MM.1S (cell line): ENCODE data around the gene GNAI2.
"Not testable (repeated sequence)": the region's sequence is repeated elsewhere in the genome, so short reads cannot be mapped to it uniquely, and the experiment has no call there.

Experiments
- DNase-seq: peaks from one replicate; pipeline ENCODE4 v3.0.0-alpha.2; 2015
- H2AFZ ChIP-seq: fragments of 300-600 bp; sonication (generic); 2 replicates; pipeline ENCODE4 v1.6.0; 2016; ENCODE audit warnings: antibody characterized with exemption, low read length
- H3F3A ChIP-seq: fragments of 300-600 bp; sonication (generic); 2 replicates; pipeline ENCODE4 v1.6.1; 2016; ENCODE audit warnings: mild to moderate bottlenecking, antibody characterized with exemption, low read length, moderate library complexity, mixed read lengths; ENCODE audit not compliant: insufficient read depth
- H3K27ac ChIP-seq: fragments of 300-600 bp; sonication (generic); 2 replicates; pipeline ENCODE4 v1.5.1; 2016; ENCODE audit warnings: mild to moderate bottlenecking, low read length
- H3K27me3 ChIP-seq: fragments of 300-600 bp; sonication (generic); replicated peaks from 2 replicates; pipeline ENCODE4 v1.6.0; 2016; ENCODE audit warnings: low read length; ENCODE audit not compliant: insufficient read depth
- H3K36me3 ChIP-seq: fragments of 300-600 bp; sonication (generic); replicated peaks from 2 replicates; pipeline ENCODE4 v1.6.1; 2016; ENCODE audit warnings: mild to moderate bottlenecking, low read length, mixed read lengths; ENCODE audit not compliant: insufficient read depth
- H3K4me1 ChIP-seq: fragments of 300-600 bp; sonication (generic); 2 replicates; pipeline ENCODE4 v1.6.1; 2016; ENCODE audit warnings: low read length, mixed read lengths
- H3K4me2 ChIP-seq: fragments of 300-600 bp; sonication (generic); 2 replicates; pipeline ENCODE4 v1.6.0; 2016; ENCODE audit warnings: low read depth, low read length
- H3K4me3 ChIP-seq: fragments of 300-600 bp; sonication (generic); 2 replicates; pipeline ENCODE4 v1.5.1; 2016; ENCODE audit warnings: low read length, mixed read lengths
- H3K79me2 ChIP-seq: fragments of 300-600 bp; sonication (generic); 2 replicates; pipeline ENCODE4 v1.6.1; 2016; ENCODE audit warnings: mixed run types, low read length, mixed read lengths
- H3K9ac ChIP-seq: fragments of 300-600 bp; sonication (generic); 2 replicates; pipeline ENCODE4 v1.6.1; 2016; ENCODE audit warnings: low read length, mixed read lengths
- H3K9me2 ChIP-seq: fragments of 300-600 bp; sonication (generic); replicated peaks from 2 replicates; pipeline ENCODE4 v1.6.1; 2016; ENCODE audit warnings: mild to moderate bottlenecking, low read length, mixed read lengths; ENCODE audit not compliant: insufficient read depth
- H3K9me3 ChIP-seq: fragments of 300-600 bp; sonication (generic); replicated peaks from 2 replicates; pipeline ENCODE4 v1.6.1; 2016; ENCODE audit warnings: mild to moderate bottlenecking, low read length, mixed read lengths; ENCODE audit not compliant: insufficient read depth
- H4K20me1 ChIP-seq: fragments of 300-600 bp; sonication (generic); 2 replicates; pipeline ENCODE4 v1.6.1; 2016; ENCODE audit warnings: mild to moderate bottlenecking, low read length, moderate library complexity, mixed read lengths; ENCODE audit not compliant: insufficient read depth
- CTCF ChIP-seq: fragments of 300-600 bp; sonication (generic); IDR thresholded peaks from 2 replicates; pipeline ENCODE4 v1.5.1; 2016; ENCODE audit warnings: antibody characterized with exemption, low read length, mixed read lengths
- EZH2 ChIP-seq: fragments of 300-600 bp; sonication (generic); optimal IDR thresholded peaks from 2 replicates; pipeline ENCODE3; 2017; ENCODE audit warnings: low read depth, mild to moderate bottlenecking, antibody characterized with exemption, low read length, mixed read lengths
- EZH2phosphoT487 ChIP-seq: fragments of 300-600 bp; sonication (generic); IDR thresholded peaks from 2 replicates; pipeline ENCODE4 v1.6.1; 2018; ENCODE audit warnings: antibody characterized with exemption, low read length

The GNAI2 gene

GRCh38 chr3:50261505-50261904 is 25.5 kb downstream of the GNAI2 start:
- no peak overlapping the region for H3K4me3 ChIP-seq
- no peak for DNase-seq
- H3K9ac ChIP-seq = no peak overlapping the region
- H3K4me1 ChIP-seq = peaks cover 6% of the 10 kb centered on the region; the same call in 1 of the 2 replicates
- H3K36me3 ChIP-seq = peaks cover 8% of the 10 kb centered on the region
- H3K9me2 ChIP-seq = no peaks in the 10 kb centered on the region
- H4K20me1 ChIP-seq = no peaks in the 10 kb centered on the region
- TF ChIP-seq CTCF = no peak
- no peak for TF ChIP-seq EZH2phosphoT487
- no peak for TF ChIP-seq EZH2
- 0 out of 2 replicates have a peak, but pooled peaks cover 6% of the 10 kb centered on the region for H3F3A ChIP-seq
- peaks cover 14% of the 10 kb centered on the region for H3K27me3 ChIP-seq
- no peak overlapping the region for H3K27ac ChIP-seq
- no peak overlapping the region for H3K4me2 ChIP-seq
- no peak overlapping the region for H2AFZ ChIP-seq
- H3K9me3 ChIP-seq = no peaks in the 10 kb centered on the region
- H3K79me2 ChIP-seq = no peaks in the 10 kb centered on the region

GRCh38 chr3:50262200-50262599 is 26.2 kb downstream of the GNAI2 start:
- not testable (repeated sequence) for H3K9ac ChIP-seq

GRCh38 chr3:50262778-50263177 is 26.8 kb downstream of the GNAI2 start:
- no peak overlapping the region for H3K9ac ChIP-seq
- H3K79me2 ChIP-seq = no peaks in the 10 kb centered on the region
- DNase-seq = no peak
- H3K36me3 ChIP-seq = no peaks in the 10 kb centered on the region
- H2AFZ ChIP-seq = no peak overlapping the region
- 0 out of 2 replicates have a peak, but pooled peaks cover 6% of the 10 kb centered on the region for H3F3A ChIP-seq
- no peak overlapping the region for H3K4me2 ChIP-seq
- peaks cover 6% of the 10 kb centered on the region; the same call in 1 of the 2 replicates for H3K4me1 ChIP-seq
- H3K27me3 ChIP-seq = peaks cover 27% of the 10 kb centered on the region
- no peaks in the 10 kb centered on the region for H3K9me3 ChIP-seq
- no peaks in the 10 kb centered on the region for H4K20me1 ChIP-seq
- TF ChIP-seq CTCF = no peak
- no peak for TF ChIP-seq EZH2
- no peak for TF ChIP-seq EZH2phosphoT487
- H3K4me3 ChIP-seq = no peak overlapping the region
- H3K9me2 ChIP-seq = no peaks in the 10 kb centered on the region
- H3K27ac ChIP-seq = no peak overlapping the region

More at GRCh38 chr3:50262200-50262599, 26.2 kb downstream of the GNAI2 start:
- DNase-seq, H3K4me3 ChIP-seq, H3K79me2 ChIP-seq, H4K20me1 ChIP-seq, H3K36me3 ChIP-seq, H3K4me1 ChIP-seq, H2AFZ ChIP-seq, H3K27ac ChIP-seq, H3K9me2 ChIP-seq, H3F3A ChIP-seq, H3K4me2 ChIP-seq, H3K9me3 ChIP-seq: not testable (repeated sequence)
- H3K27me3 ChIP-seq = peaks cover 21% of the 10 kb centered on the region

- no peaks in the 10 kb centered on the region for H3K36me3 ChIP-seq
- no peak overlapping the region for H2AFZ ChIP-seq
- no peak for DNase-seq
- no peak overlapping the region for H3K9ac ChIP-seq
- no peaks in the 10 kb centered on the region for H3K9me2 ChIP-seq
- TF ChIP-seq EZH2 = no peak
- TF ChIP-seq EZH2phosphoT487 = no peak
- no peak for TF ChIP-seq CTCF
- H3K79me2 ChIP-seq = no peaks in the 10 kb centered on the region
- H3K4me2 ChIP-seq = no peak overlapping the region
- peaks cover 37% of the 10 kb centered on the region for H3K27me3 ChIP-seq
- no peaks in the 10 kb centered on the region for H4K20me1 ChIP-seq
- H3F3A ChIP-seq = 0 out of 2 replicates have a peak, but pooled peaks cover 6% of the 10 kb centered on the region
- H3K4me1 ChIP-seq = peaks cover 6% of the 10 kb centered on the region; the same call in 1 of the 2 replicates
- H3K4me3 ChIP-seq = no peak overlapping the region
- H3K27ac ChIP-seq = no peak overlapping the region
- H3K9me3 ChIP-seq = no peaks in the 10 kb centered on the region
These were observed 27.7 kb downstream of the GNAI2 start for GRCh38 chr3:50263478-50264382.
